NCI-H187 (cell line): ENCODE measurements around the gene PTBP3.
"Not testable (repeated sequence)": the region's sequence is repeated elsewhere in the genome, so short reads cannot be mapped to it uniquely, and the experiment has no call there.

Experiments
- DNase-seq, 2 experiments: peaks; one replicate each; lab custom pipeline; 2025; lab: John Stamatoyannopoulos, UW

PTBP3 gene

DNA sequence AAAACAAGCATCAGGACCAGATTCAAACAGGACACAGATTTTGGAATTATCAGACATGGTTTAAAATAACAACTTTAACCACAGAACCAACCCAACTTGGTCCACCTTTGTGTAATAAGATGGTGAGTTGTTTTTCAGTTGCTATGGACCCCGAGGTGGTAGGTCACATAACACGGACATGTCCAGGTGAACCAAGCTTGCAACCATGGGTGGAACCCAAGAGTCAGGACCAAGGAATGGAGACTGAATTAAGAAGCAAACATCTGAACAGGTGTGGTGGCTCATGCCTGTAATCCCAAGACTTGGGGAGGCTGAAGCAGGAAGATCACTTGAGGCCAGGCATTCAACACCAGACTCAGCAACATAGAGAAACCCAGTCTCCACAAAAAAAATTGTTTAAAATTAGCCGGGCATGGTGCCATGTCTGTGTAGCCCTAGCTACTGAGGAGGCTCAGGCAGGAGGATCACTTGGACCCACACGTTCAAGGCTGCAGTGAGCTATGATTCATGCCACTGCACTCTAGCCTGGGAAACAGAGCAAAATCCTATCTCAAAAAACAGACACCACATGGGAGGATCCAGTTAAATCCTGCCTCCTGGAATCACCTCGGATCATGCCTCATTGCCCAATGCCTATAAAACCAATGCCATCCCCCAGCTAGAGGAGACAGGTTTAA lies 10.6 kb downstream of the PTBP3 start:
- DNase-seq: no peak

- DNase-seq: no peak
Observed at GRCh38 chr9:112316258-112316943, 17.0 kb downstream of the PTBP3 start.

GRCh38 chr9:112315331-112316257 lies 17.8 kb downstream of the PTBP3 start:
- no peak for DNase-seq

DNA sequence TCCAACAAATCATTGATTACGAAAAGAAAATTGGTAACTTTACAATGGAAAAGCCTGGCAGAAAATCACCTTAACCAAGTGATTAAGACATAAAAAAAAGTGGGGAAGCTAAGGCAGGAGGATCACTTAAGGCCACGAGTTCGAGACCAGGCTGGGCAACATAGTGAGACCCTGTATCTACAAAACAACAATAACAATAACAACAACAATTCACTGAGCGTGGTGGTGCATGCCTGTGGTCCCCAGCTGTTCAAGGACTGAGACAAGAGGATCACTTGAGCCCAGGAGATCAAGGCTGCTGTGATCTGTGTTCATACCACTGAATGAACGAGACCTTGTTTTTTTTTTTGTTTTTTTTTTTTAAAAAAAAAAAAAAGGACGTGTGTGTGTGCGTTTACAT lies 21.3 kb downstream of the PTBP3 start:
- no peak for DNase-seq

GRCh38 chr9:112311497-112311896 lies 21.9 kb downstream of the PTBP3 start:
- DNase-seq: no peak

- no peak for DNase-seq
Observed at GRCh38 chr9:112310826-112311225, 22.6 kb downstream of the PTBP3 start.

- no peak for DNase-seq
Observed at GRCh38 chr9:112308588-112308987, 24.8 kb downstream of the PTBP3 start.

DNA sequence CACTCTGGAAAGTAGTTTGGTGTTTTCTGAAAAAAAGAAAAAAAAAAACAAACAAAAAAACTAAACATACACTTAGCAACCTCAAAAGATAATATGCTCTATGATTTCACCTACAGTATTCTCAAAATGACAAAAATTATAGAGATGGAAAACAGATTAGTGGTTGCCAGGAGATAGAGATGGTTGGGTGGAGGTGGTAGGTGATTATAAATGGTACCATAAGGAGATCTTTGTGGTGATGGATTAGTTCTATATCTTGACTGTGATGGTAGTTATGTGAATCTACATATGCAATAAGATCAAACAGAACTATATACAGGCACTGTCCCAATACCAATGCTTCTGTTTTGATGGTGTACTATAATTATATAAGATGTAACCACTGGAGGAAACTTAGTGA lies 32.0 kb downstream of the PTBP3 start:
- no peak for DNase-seq

- no peak for DNase-seq
Observed at GRCh38 chr9:112299514-112299913, 33.9 kb downstream of the PTBP3 start.

GRCh38 chr9:112296929-112297328 lies 36.5 kb downstream of the PTBP3 start:
- DNase-seq: no peak

DNA sequence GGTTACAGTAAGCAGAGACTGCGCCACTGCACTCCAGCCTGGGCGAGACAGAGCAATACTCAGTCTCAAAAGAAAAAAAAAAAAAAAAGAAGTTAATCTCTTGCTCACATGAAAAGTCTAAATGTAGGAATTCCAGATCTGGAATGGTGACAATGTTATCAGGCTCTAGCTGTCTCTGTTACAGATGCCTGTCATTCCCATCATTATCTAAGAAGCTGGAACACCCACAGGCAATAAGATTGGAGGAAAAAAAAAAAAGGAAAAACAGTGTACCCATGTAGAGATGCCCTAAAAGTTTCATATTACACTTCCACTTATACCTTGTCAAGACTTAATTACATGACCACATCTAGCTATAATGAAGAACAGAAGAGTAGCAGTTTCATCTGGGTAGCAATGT lies 38.2 kb downstream of the PTBP3 start:
- DNase-seq: no peak

- no peak for DNase-seq
Observed at GRCh38 chr9:112288029-112288428, 45.4 kb downstream of the PTBP3 start.

- DNase-seq: no peak
Observed at GRCh38 chr9:112286926-112287325, 46.5 kb downstream of the PTBP3 start.

DNA sequence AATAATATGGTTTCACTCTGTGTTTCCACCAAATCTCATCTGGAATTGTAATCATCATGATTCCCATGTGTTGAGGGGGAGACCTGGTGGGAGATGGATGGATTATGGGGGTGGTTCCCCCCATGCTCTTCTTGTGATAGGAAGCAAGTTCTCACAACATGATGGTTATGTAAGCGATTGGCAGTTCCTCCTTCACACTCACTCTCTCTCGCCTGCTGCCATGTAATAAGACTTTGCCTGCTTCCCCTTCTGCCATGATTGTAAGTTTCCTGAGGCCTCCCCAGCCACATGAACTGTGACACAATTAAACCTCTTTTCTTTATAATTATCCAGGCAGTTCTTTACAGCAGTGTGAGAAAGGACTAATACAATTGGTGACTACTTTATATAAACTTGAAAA lies 48.4 kb downstream of the PTBP3 start:
- DNase-seq: no peak

GRCh38 chr9:112283582-112284253 lies 49.7 kb downstream of the PTBP3 start:
- DNase-seq: no peak

GRCh38 chr9:112282841-112283240 lies 50.6 kb downstream of the PTBP3 start:
- not testable (repeated sequence) for DNase-seq

- DNase-seq: no peak
Observed at GRCh38 chr9:112280904-112281303, 52.5 kb downstream of the PTBP3 start.

DNA sequence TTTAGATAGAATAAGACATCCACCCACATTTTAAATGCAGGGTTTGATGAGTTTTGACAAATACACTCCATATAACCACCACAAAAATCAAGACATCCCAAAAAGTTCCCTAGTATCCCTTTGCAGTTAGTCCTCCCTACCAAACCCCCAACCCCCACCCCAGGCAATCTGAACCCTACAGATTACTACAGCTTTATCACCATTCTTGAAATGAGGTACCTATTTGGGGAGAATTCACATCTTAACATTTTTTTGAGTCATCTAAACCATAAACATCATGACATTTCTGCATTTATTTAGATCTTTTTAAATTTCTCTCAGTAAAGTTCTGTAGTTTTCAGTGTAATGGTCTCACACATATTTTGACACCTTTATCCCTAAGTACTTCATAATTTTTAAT lies 53.9 kb downstream of the PTBP3 start:
- DNase-seq: no peak

DNA sequence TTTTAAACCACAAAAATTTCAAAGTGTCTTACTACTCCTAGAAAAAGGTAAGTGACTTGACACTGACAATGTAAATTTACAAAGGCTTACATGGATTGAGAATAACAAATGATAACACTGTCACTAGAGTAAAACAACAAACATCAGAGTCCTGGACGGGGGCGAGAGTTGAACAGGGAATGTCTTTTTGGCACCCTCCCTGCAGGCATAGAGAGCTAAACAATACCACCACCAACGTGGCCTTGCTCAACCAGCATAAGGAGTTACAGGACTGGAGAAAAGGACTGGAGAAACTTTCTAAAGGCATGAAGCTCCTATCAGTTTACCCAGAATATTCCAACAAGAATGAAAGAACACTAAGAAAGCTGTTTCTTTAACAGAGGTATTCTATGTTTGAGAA lies 55.3 kb downstream of the PTBP3 start:
- DNase-seq: no peak

GRCh38 chr9:112274600-112274999 lies 58.8 kb downstream of the PTBP3 start:
- DNase-seq: no peak

DNA sequence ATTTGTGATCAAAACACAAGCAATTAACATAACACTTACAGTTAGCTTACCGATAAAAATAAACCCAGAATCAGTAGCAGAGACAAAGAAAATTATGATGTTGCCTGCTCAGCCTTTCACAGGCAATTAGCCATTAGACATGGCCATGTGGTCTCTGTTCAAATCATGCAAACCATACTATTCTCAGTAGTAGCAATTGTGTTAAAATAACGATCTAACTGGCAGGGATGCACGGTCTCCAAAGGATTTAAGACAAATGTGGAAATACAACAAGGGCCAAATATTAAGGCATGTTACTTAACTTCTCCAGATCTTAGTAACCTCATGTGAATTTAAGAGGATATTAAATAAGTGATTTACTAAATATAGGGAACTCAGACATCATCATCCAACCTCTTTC lies 59.5 kb downstream of the PTBP3 start:
- no peak for DNase-seq

GRCh38 chr9:112271466-112272098 lies 61.8 kb downstream of the PTBP3 start:
- DNase-seq: no peak
